AG09319 (cell line): ENCODE measurements around the gene AGAP1.
A peak's percentile ranks its signal among the peaks of the same experiment; 100 is the strongest.

Experiments
- DNase-seq: peaks from one replicate; pipeline ENCODE4 v3.0.0-alpha.2; 2010; ENCODE audit warnings: low read depth; ENCODE audit errors: extremely low read depth
- CTCF ChIP-seq: IDR thresholded peaks from 2 replicates; pipeline ENCODE4 v1.5.1; 2011; ENCODE audit warnings: low read depth, mild to moderate bottlenecking, inconsistent platforms, low read length, moderate library complexity

Gene AGAP1

GRCh38 chr2:235793163-235793752 lies 299.4 kb downstream of the AGAP1 start:
- no peak for DNase-seq
- peak; percentile 12 for TF ChIP-seq CTCF

GRCh38 chr2:235799281-235799680 lies 305.4 kb downstream of the AGAP1 start:
- no peak for DNase-seq
- no peak for TF ChIP-seq CTCF

GRCh38 chr2:235802542-235802941 lies 308.7 kb downstream of the AGAP1 start:
- no peak for TF ChIP-seq CTCF
- DNase-seq, result no peak

- peak; percentile 21 for TF ChIP-seq CTCF
- DNase-seq, result no peak
Measured at GRCh38 chr2:235803028-235803427, 309.2 kb downstream of the AGAP1 start.

DNA sequence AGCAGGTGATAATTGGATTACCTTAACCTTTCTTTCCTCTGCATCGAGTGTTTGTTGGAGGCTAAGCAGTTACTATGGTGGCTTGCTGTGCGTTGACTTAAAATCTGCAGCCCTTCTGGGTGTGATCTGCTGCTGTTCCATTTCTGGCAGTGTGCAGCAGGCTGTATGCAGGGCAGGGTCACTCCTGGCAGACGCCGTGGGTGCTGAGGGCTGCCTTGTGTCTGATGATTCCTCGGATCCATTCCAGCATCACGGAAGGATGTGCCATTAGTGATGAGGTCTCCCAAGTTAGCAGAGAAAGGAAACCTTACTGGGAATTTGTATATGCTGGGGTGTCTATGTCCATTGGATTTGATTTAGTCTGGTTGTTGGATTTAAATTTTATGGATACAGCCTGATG lies 310.8 kb downstream of the AGAP1 start:
- TF ChIP-seq CTCF, result no peak
- DNase-seq, result no peak

GRCh38 chr2:235806986-235807750 lies 313.3 kb downstream of the AGAP1 start:
- no peak for DNase-seq
- no peak for TF ChIP-seq CTCF

DNA sequence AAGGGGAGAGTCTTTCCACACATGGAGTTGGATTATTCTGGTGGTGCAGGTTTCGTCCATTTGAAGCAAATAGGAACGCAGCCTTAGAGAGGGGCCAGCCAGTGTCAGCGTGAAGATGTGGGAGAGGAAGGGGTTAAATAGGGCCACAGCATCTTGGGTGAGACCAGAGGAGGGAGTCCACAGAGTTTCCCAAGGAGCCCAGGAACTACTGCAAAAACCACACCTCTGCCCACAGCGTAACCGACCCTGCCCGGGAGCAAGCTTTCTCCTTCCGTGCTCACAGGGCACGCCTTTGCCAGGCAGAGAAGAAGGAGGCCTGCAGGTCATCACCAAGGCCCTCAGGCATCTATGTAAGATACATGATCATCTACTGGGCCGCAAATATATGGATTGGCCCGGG lies 314.5 kb downstream of the AGAP1 start:
- no peak for DNase-seq
- TF ChIP-seq CTCF, result no peak
